ENCODE data around the gene MS4A6A. TPM values are rescaled to one million over a fixed set of nuclear protein-coding genes. Genes with fewer than 3 reads are reported as not detected.

The MS4A6A gene
- polyA plus RNA-seq, 1 of the 3 experiments (the other 2 are of a cell fraction) = not detected

- Histone ChIP-seq H3F3A (replicated peaks; ENCODE audit: insufficient read depth) (no peaks in the 10 kb centered on the region), H3K36me3 (replicated peaks in 1 of 2; ENCODE audit: control insufficient read depth in 1 of 2, insufficient read depth in 2 of 2, low read length in 1 of 2) (no peaks in the 10 kb centered on the region), H3K79me2 (ENCODE audit: insufficient read depth) (no peaks in the 10 kb centered on the region), H3K4me2 (no peak overlapping the region), H3K4me3 (ENCODE audit: low read depth in 2 of 2, low read length in 1 of 2) (no peak overlapping the region), H4K20me1 (ENCODE audit: insufficient read depth) (no peaks in the 10 kb centered on the region), H3K27ac (ENCODE audit: low read depth in 2 of 2, low read length in 1 of 2) (no peak overlapping the region), H3K27me3 (ENCODE audit: insufficient read depth) (no peaks in the 10 kb centered on the region), H3K9ac (no peak overlapping the region), H3K9me2 (no peaks in the 10 kb centered on the region), H3K4me1 (ENCODE audit: control insufficient read depth in 1 of 2, insufficient read depth in 2 of 2, low read depth in 1 of 2, low read length in 1 of 2) (no peaks in the 10 kb centered on the region), H3K9me3 (no peaks in the 10 kb centered on the region), H2AFZ (ENCODE audit: low read depth) (no peak overlapping the region)
- ChIA-PET POLR2A (no interaction called here), CTCF (no interaction called here)
- TF ChIP-seq CHD2 (IDR thresholded peaks at IDR 0.05; ENCODE audit: low read length, partially characterized antibody) = no peak
- no peak for TF ChIP-seq REST (IDR thresholded peaks at IDR 0.05; ENCODE audit: low read depth, low read length)
- TF ChIP-seq IRF3 (IDR thresholded peaks at IDR 0.05; ENCODE audit: low read depth, low read length) = no peak
- TF ChIP-seq PBX3 (IDR thresholded peaks at IDR 0.05) = no peak
- TF ChIP-seq TEAD4 (IDR thresholded peaks at IDR 0.05; ENCODE audit: borderline replicate concordance, insufficient read depth) = no peak
- no peak for TF ChIP-seq FOSL2 (IDR thresholded peaks at IDR 0.05; ENCODE audit: borderline replicate concordance, low read depth)
- no peak for TF ChIP-seq MAX (IDR thresholded peaks at IDR 0.05; ENCODE audit: low read depth)
- no peak for TF ChIP-seq MEF2A (IDR thresholded peaks at IDR 0.05; ENCODE audit: borderline replicate concordance, low read depth)
- no peak for TF ChIP-seq JUND (IDR thresholded peaks at IDR 0.05)
- no peak for DNase-seq
Measured at GRCh38 chr11:60165951-60166350, 16.9 kb downstream of the MS4A6A start.

GRCh38 chr11:60165538-60165937 is 17.3 kb downstream of the MS4A6A start:
- H3K79me2 ChIP-seq (ENCODE audit: insufficient read depth) = no peaks in the 10 kb centered on the region
- 2% methylated on average over 2 of the region's 2 CpGs for WGBS (ENCODE audit: low lambda C conversion rate)
- no peaks in the 10 kb centered on the region for H3K36me3 ChIP-seq (replicated peaks in 1 of 2; ENCODE audit: control insufficient read depth in 1 of 2, insufficient read depth in 2 of 2, low read length in 1 of 2)
- no peaks in the 10 kb centered on the region for H3F3A ChIP-seq (replicated peaks; ENCODE audit: insufficient read depth)
- H3K4me1 ChIP-seq (ENCODE audit: control insufficient read depth in 1 of 2, insufficient read depth in 2 of 2, low read depth in 1 of 2, low read length in 1 of 2) = no peaks in the 10 kb centered on the region
- H3K27me3 ChIP-seq (ENCODE audit: insufficient read depth) = no peaks in the 10 kb centered on the region
- ChIA-PET CTCF (no interaction called here), POLR2A (no interaction called here)
- H3K4me3 ChIP-seq (ENCODE audit: low read depth in 2 of 2, low read length in 1 of 2) = no peak overlapping the region
- no peak overlapping the region for H3K27ac ChIP-seq (ENCODE audit: low read depth in 2 of 2, low read length in 1 of 2)
- no peaks in the 10 kb centered on the region for H4K20me1 ChIP-seq (ENCODE audit: insufficient read depth)
- no peaks in the 10 kb centered on the region for H3K9me3 ChIP-seq
- H3K4me2 ChIP-seq = no peak overlapping the region
- DNase-seq = no peak
- TF ChIP-seq MXI1 (IDR thresholded peaks at IDR 0.05; ENCODE audit: low read depth, low read length) (no peak), EP300 (IDR thresholded peaks at IDR 0.05; ENCODE audit: borderline replicate concordance in 1 of 2, low read depth in 1 of 2, low read length in 1 of 2) (no peak), CTCF (IDR thresholded peaks at IDR 0.05) (no peak), PBX3 (IDR thresholded peaks at IDR 0.05) (no peak), USF1 (IDR thresholded peaks at IDR 0.05; ENCODE audit: borderline replicate concordance, low read depth) (no peak), RXRA (IDR thresholded peaks at IDR 0.05; ENCODE audit: borderline replicate concordance, low read depth) (no peak)
- H2AFZ ChIP-seq (ENCODE audit: low read depth) = no peak overlapping the region
- no peak overlapping the region for H3K9ac ChIP-seq
- no peaks in the 10 kb centered on the region for H3K9me2 ChIP-seq
